PFSK-1 (cell line): Measurements from ENCODE around the gene STK35.

ENCODE experiments used
- FOXP2 ChIP-seq: optimal IDR thresholded peaks from 2 replicates; pipeline ENCODE3; 2011; ENCODE audit warnings: borderline replicate concordance, control low read depth, inconsistent platforms; ENCODE audit not compliant: insufficient read depth; ENCODE audit errors: extremely low read length, extremely low read depth
- POLR2AphosphoS5 ChIP-seq: IDR thresholded peaks from 2 replicates; pipeline ENCODE4 v1.6.1; 2012; ENCODE audit warnings: low read depth, mild to moderate bottlenecking, control low read depth, low read length, moderate library complexity
- REST ChIP-seq, 2 experiments: IDR thresholded peaks; 2 replicates each; pipeline versions ENCODE4 v1.6.1 to v1.8.0; 2011 to 2012; ENCODE audit warnings: low read depth in 2 of 2, low read length in 2 of 2, control low read depth in 1 of 2, inconsistent platforms in 1 of 2, mild to moderate bottlenecking in 1 of 2, moderate library complexity in 1 of 2; ENCODE audit not compliant: insufficient read depth in 1 of 2
- SIN3A ChIP-seq: IDR thresholded peaks from 2 replicates; pipeline ENCODE4 v1.6.1; 2012; ENCODE audit warnings: mild to moderate bottlenecking, low read length, moderate library complexity, borderline replicate concordance; ENCODE audit not compliant: insufficient read depth
- TAF1 ChIP-seq: IDR thresholded peaks from 2 replicates; pipeline ENCODE4 v1.6.1; 2012; ENCODE audit warnings: low read length, control low read depth, borderline replicate concordance; ENCODE audit not compliant: insufficient read depth

STK35 gene

GRCh38 chr20:2130062-2130591 lies 28.5 kb downstream of the STK35 start:
- no peak for TF ChIP-seq SIN3A
- TF ChIP-seq REST (IDR thresholded peaks at IDR 0.05; ENCODE audit: insufficient read depth in 1 of 2, low read depth in 2 of 2, low read length in 2 of 2) = no peak
- TF ChIP-seq TAF1 = no peak
- TF ChIP-seq FOXP2 = no peak
- no peak for TF ChIP-seq POLR2AphosphoS5

GRCh38 chr20:2130683-2131082 lies 29.1 kb downstream of the STK35 start:
- TF ChIP-seq TAF1 = no peak
- TF ChIP-seq REST (IDR thresholded peaks at IDR 0.05; ENCODE audit: insufficient read depth in 1 of 2, low read depth in 2 of 2, low read length in 2 of 2) = no peak
- TF ChIP-seq POLR2AphosphoS5 = no peak
- TF ChIP-seq SIN3A = no peak
- TF ChIP-seq FOXP2 = no peak

GRCh38 chr20:2131366-2131765 lies 29.7 kb downstream of the STK35 start:
- TF ChIP-seq TAF1 (no peak), FOXP2 (no peak), SIN3A (no peak), REST (IDR thresholded peaks at IDR 0.05; ENCODE audit: insufficient read depth in 1 of 2, low read depth in 2 of 2, low read length in 2 of 2) (no peak)

GRCh38 chr20:2132461-2132901 lies 30.9 kb downstream of the STK35 start:
- no peak for TF ChIP-seq REST (IDR thresholded peaks at IDR 0.05; ENCODE audit: insufficient read depth in 1 of 2, low read depth in 2 of 2, low read length in 2 of 2)
- no peak for TF ChIP-seq POLR2AphosphoS5
- TF ChIP-seq TAF1 = no peak
- TF ChIP-seq SIN3A = no peak
- no peak for TF ChIP-seq FOXP2
